CD14-positive monocyte (primary cell): ENCODE data around the gene VCPKMT. TPM values are rescaled to one million over a fixed set of nuclear protein-coding genes. Genes with fewer than 3 reads are reported as not detected.

ENCODE experiments used
- DNase-seq, 3 donors: peaks; one replicate each; pipeline ENCODE4 v3.0.0-alpha.2; 2011 to 2022
- H2AFZ ChIP-seq: 2 replicates; pipeline ENCODE4 v1.6.0; 2012; ENCODE audit warnings: mild to moderate bottlenecking, low read depth, low read length, inconsistent platforms; ENCODE audit not compliant: insufficient read depth, poor library complexity, severe bottlenecking
- H3K27ac ChIP-seq, 2 donors: 1 replicate in 1 of 2; 2 replicates in 1 of 2; pipeline ENCODE4 v1.5.1; 2012 to 2013; ENCODE audit warnings: low read length in 2 of 2, control low read depth in 1 of 2, inconsistent platforms in 1 of 2, low read depth in 1 of 2, mild to moderate bottlenecking in 1 of 2
- H3K27me3 ChIP-seq, 2 donors: one replicate each; pipeline versions ENCODE4 v1.6.0 to v1.6.1; 2011 to 2013; ENCODE audit warnings: low read length in 2 of 2; ENCODE audit not compliant: control insufficient read depth in 2 of 2, insufficient read depth in 2 of 2
- H3K36me3 ChIP-seq, 2 donors: replicated peaks in 1 of 2; 1 replicate in 1 of 2; 2 replicates in 1 of 2; pipeline versions ENCODE4 v1.5.1 to v1.6.1; 2012 to 2013; ENCODE audit warnings: low read length in 2 of 2, control low read depth in 1 of 2, inconsistent platforms in 1 of 2, mild to moderate bottlenecking in 1 of 2; ENCODE audit not compliant: insufficient read depth in 2 of 2, control insufficient read depth in 1 of 2
- H3K4me1 ChIP-seq, 2 donors: 1 replicate in 1 of 2; 2 replicates in 1 of 2; pipeline versions ENCODE4 v1.5.1 to v1.6.1; 2012 to 2013; ENCODE audit warnings: low read length in 2 of 2, control low read depth in 1 of 2, inconsistent platforms in 1 of 2, mild to moderate bottlenecking in 1 of 2, moderate library complexity in 1 of 2; ENCODE audit not compliant: insufficient read depth in 2 of 2, control insufficient read depth in 1 of 2
- H3K4me2 ChIP-seq: replicated peaks from 2 replicates; pipeline ENCODE3; 2012; ENCODE audit warnings: low read length, moderate library complexity, mild to moderate bottlenecking; ENCODE audit not compliant: poor library complexity, severe bottlenecking; ENCODE audit errors: extremely low read depth
- H3K4me3 ChIP-seq, 3 experiments: fragments of 200-600 bp in 1 of 3; sonication (generic) in 1 of 3; replicated peaks in 1 of 3; 1 replicate in 2 of 3; 2 replicates in 1 of 3; pipeline ENCODE4 v1.5.1; 2011 to 2013; ENCODE audit warnings: low read length in 3 of 3, mild to moderate bottlenecking in 3 of 3, control low read depth in 2 of 3, low read depth in 2 of 3, inconsistent platforms in 1 of 3, moderate library complexity in 1 of 3
- H3K79me2 ChIP-seq: 2 replicates; pipeline ENCODE4 v1.6.0; 2012; ENCODE audit warnings: mild to moderate bottlenecking, control low read depth, inconsistent platforms, low read length, moderate library complexity; ENCODE audit not compliant: insufficient read depth
- H3K9ac ChIP-seq: 2 replicates; pipeline ENCODE4 v1.6.0; 2017; ENCODE audit warnings: low read length, mild to moderate bottlenecking; ENCODE audit not compliant: insufficient read depth, poor library complexity, severe bottlenecking
- H3K9me3 ChIP-seq, 2 donors: replicated peaks in 1 of 2; 1 replicate in 1 of 2; 2 replicates in 1 of 2; pipeline versions ENCODE4 v1.5.1 to v1.6.1; 2012 to 2013; ENCODE audit warnings: low read length in 2 of 2, control low read depth in 1 of 2; ENCODE audit not compliant: control insufficient read depth in 1 of 2, insufficient read depth in 1 of 2
- H4K20me1 ChIP-seq: 2 replicates; pipeline ENCODE4 v1.6.0; 2012; ENCODE audit warnings: mild to moderate bottlenecking, low read length, control low read depth, moderate library complexity; ENCODE audit not compliant: insufficient read depth
- H3K27ac Mint-ChIP-seq, 7 donors: one replicate each; pipeline ENCODE4 v1.8.0; 2020; ENCODE audit warnings: mild to moderate bottlenecking in 7 of 7, mixed read lengths in 7 of 7, moderate library complexity in 6 of 7, inconsistent platforms in 2 of 7
- H3K27me3 Mint-ChIP-seq, 3 donors: one replicate each; pipeline ENCODE4 v1.8.0; 2021 to 2022; ENCODE audit warnings: low read depth in 3 of 3, mild to moderate bottlenecking in 3 of 3, mixed read lengths in 3 of 3, moderate library complexity in 3 of 3, inconsistent platforms in 1 of 3
- H3K36me3 Mint-ChIP-seq, 2 donors: one replicate each; pipeline ENCODE4 v1.8.0; 2020; ENCODE audit warnings: mixed read lengths in 2 of 2, inconsistent platforms in 1 of 2, mild to moderate bottlenecking in 1 of 2
- H3K4me1 Mint-ChIP-seq: one replicate; pipeline ENCODE4 v1.8.0; 2020; ENCODE audit warnings: mild to moderate bottlenecking, mixed read lengths
- H3K4me3 Mint-ChIP-seq, 2 donors: one replicate each; pipeline ENCODE4 v1.8.0; 2020; ENCODE audit warnings: mild to moderate bottlenecking in 2 of 2, mixed read lengths in 2 of 2, moderate library complexity in 1 of 2
- H3K9me3 Mint-ChIP-seq, 7 donors: one replicate each; pipeline ENCODE4 v1.8.0; 2020 to 2022; ENCODE audit warnings: mixed read lengths in 7 of 7, mild to moderate bottlenecking in 6 of 7, moderate library complexity in 6 of 7, inconsistent platforms in 2 of 7
- CTCF ChIP-seq: fragments of 200-600 bp; IDR thresholded peaks from one replicate; pipeline ENCODE4 v1.8.0; 2022; ENCODE audit warnings: antibody characterized with exemption, mild to moderate bottlenecking
- WGBS: methylation state at CpG from one replicate; pipeline ENCODE4 v1.1.5; 2013; ENCODE audit warnings: missing lambda C conversion rate; ENCODE audit not compliant: insufficient coverage; 5-methylcytosine and 5-hydroxymethylcytosine counted together
- intact Hi-C, 2 donors: fragments of 100-400 bp; cut with micrococcal nuclease; formaldehyde crosslinking; loops; one replicate each; pipeline versions ENCODE4 v1.15.0 to v1.15.1; 2023
- polyA plus RNA-seq, 3 donors: library from polyadenylated mRNA; depleted of rRNA in 1 of 3; unstranded in 2 of 3; stranded (reverse) in 1 of 3; fragments of 300-500 nt in 2 of 3; fragments of >200 nt in 1 of 3; fragmentation: Illumina TruSeq in 2 of 3; gene quantifications; 1 replicate in 2 of 3; 2 replicates in 1 of 3; pipeline ENCODE4 v1.2.3, GENCODE V29; 2012 to 2021

VCPKMT gene
- polyA plus RNA-seq, 3 donors = 3.4 to 14.2 (median 3.5) TPM

- no peaks in the 10 kb centered on the region for H3K9me3 Mint-ChIP-seq
- no peak for DNase-seq
- peaks cover 53 to 73% of the 10 kb centered on the region in 2 donors for H3K36me3 ChIP-seq
- H4K20me1 ChIP-seq = no peaks in the 10 kb centered on the region
- 100% methylated on average over 1 of the region's 4 CpGs for WGBS
- peaks cover 18% of the 10 kb centered on the region for H3K79me2 ChIP-seq
- no peak overlapping the region for H3K4me3 ChIP-seq
- H3K36me3 Mint-ChIP-seq = peaks cover 48 to 67% of the 10 kb centered on the region in 2 donors
- no peaks in the 10 kb centered on the region for H3K27me3 Mint-ChIP-seq
- H3K4me1 ChIP-seq = peaks cover 12 to 15% of the 10 kb centered on the region in 2 donors
- H3K27ac Mint-ChIP-seq = no peak overlapping the region
- no peak overlapping the region for H2AFZ ChIP-seq
- intact Hi-C loops = no loop called here
- no peak overlapping the region for H3K4me3 Mint-ChIP-seq
- no peak overlapping the region for H3K4me2 ChIP-seq
- peaks cover 6% of the 10 kb centered on the region for H3K4me1 Mint-ChIP-seq
- no peaks in the 10 kb centered on the region for H3K9me3 ChIP-seq
- H3K9ac ChIP-seq = no peak overlapping the region
- no peaks in the 10 kb centered on the region for H3K27me3 ChIP-seq
- H3K27ac ChIP-seq = no peak overlapping the region
- TF ChIP-seq CTCF = no peak
Observed at GRCh38 chr14:50113381-50114035, 2.9 kb downstream of the VCPKMT start.

GRCh38 chr14:50110323-50111037, 5.9 kb downstream of the VCPKMT start:
- no peak for DNase-seq
- Histone ChIP-seq H3K27me3 (no peaks in the 10 kb centered on the region), H3K36me3 (peaks cover 50 to 90% of the 10 kb centered on the region in 2 donors), H3K9me3 (no peaks in the 10 kb centered on the region), H3K27ac (peak overlapping the region in 1 of 2 donors; percentile 14), H3K4me1 (peaks cover 2 to 4% of the 10 kb centered on the region in 2 donors), H3K4me2 (no peak overlapping the region), H3K79me2 (peaks cover 13% of the 10 kb centered on the region), H2AFZ (no peak overlapping the region), H3K4me3 (no peak overlapping the region), H4K20me1 (no peaks in the 10 kb centered on the region), H3K9ac (no peak overlapping the region)
- peaks cover 2% of the 10 kb centered on the region for H3K4me1 Mint-ChIP-seq
- H3K4me3 Mint-ChIP-seq = no peak overlapping the region
- H3K36me3 Mint-ChIP-seq = peaks cover 51 to 82% of the 10 kb centered on the region in 2 donors
- TF ChIP-seq CTCF = no peak
- no peak overlapping the region for H3K27ac Mint-ChIP-seq
- intact Hi-C loops = no loop called here
- no peaks in the 10 kb centered on the region for H3K9me3 Mint-ChIP-seq
- no peaks in the 10 kb centered on the region for H3K27me3 Mint-ChIP-seq
- no CpG with 5 or more reads among the region's 4 CpGs for WGBS
